Measurements from ENCODE around the gene GNAS.
"Not testable (repeated sequence)": the region's sequence is repeated elsewhere in the genome, so short reads cannot be mapped to it uniquely, and the experiment has no call there.

Gene GNAS

DNA sequence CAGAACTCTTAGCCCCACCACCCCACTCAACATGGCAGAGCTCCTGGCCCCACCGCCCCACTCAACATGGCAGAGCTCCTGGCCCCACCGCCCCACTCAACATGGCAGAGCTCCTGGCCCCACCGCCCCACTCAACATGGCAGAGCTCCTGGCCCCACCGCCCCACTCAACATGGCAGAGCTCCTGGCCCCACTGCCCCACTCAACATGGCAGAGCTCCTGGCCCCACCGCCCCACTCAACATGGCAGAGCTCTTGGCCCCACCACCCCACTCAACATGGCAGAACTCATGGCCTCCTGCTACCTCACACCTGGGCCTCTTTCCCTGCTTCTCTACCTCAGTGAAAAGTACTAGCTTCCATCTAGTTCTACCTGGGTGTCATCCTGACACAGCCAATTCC lies 23.7 kb upstream of the GNAS start:
- DNase-seq = not testable (repeated sequence)

DNA sequence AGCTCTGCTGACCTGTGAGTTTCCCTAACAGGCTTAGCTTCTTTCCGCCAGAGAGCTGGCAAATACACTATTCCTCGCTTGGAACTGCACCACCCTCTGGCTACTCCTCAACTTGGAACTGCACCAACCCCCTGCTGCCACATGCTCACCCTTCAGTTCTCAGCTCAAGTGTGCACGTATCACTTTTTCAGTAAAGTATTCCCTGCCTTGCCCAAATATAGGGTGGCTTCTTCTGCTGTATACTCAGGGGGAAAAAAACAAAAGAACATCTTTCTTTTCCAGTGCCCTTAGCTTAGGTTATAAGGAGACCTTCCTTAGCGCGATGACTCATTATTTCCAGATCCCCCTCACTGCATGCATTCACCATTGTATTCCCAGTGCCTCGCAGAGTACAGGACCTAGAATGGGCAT lies 23.0 kb upstream of the GNAS start:
- no peak for DNase-seq

DNA sequence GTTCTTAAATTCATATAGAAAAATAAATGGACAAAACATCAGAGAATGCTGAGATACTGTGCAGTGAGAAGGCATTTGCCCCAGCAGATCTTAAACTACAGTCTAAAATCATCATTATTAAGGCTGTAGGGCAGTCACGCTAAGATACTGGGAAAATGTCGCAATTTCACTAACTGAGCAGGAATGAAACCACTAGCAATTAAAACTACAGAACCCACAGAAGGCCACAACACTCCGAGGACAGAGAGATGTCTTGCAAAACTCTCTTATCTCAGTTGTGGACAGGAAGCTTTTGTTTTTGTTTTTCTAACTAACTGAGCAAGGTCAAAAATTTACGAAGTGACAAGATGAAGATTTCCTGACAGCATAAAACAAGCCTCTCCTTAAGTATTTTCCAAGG lies 20.1 kb upstream of the GNAS start:
- DNase-seq = no peak

DNA sequence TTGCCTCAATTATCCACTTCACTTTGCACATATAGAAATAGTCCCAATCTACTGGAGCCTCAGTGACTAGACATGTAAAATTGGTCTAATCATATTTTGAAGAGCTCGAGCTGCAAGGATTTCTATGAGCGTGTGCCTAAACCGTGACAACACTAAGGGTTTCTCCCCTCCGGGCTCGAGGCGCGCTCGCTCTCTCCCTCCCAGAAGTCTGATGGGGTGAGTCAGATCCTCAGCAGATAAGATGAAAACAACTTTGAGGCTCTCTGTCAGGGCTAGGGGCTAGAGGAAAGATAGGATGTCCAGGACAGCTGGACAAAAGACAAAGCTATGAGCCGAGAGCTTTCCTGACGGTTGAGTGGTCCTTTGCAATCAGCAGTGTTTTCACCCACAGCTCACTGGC lies 18.6 kb upstream of the GNAS start:
- DNase-seq = no peak

DNA sequence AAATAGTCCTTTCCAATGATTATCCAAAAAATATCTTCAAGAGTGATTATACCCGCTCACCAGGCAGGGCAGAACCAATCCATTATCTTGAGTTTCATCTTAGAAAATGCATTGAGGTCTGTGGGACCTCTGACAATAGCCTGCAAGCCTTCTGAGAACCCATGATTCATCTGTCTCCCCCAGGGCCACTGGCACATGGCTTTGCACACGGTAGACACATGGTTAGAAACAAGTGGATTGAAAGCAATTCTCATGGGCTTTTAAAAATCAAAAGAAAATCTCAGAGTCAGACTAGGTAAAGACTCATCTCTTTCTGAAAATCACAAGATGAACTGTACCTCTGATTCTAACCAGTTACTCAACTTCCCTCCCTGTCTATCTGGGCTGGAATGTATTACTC lies 17.3 kb upstream of the GNAS start:
- no peak for DNase-seq

DNA sequence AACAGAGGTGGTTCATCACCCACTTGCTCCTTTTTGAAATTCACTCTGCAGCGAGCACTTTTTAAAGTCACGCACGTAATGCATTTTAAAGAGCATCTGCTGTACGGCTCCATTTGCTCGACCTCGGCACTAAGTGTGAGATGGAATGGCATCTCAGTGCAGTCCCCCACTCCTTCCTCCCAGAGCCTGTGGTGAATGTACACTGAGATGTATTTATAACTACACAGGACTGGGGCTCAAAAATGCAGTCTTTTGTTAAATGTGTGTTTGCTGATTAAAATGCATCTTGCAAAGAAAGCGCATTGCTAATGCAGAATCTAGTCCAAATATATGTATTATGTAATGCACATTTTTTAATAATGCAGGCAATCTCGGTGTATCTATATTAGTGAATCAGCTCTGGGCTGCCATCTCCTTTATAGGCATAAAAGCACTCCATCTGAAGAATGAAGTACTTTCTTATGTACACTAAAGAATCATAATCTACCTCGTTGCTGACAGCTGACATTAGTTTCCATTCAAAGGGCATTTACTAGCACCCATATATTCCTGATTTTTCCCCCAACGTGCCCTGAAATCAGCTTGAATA lies 15.8 kb upstream of the GNAS start:
- no peak for DNase-seq

DNA sequence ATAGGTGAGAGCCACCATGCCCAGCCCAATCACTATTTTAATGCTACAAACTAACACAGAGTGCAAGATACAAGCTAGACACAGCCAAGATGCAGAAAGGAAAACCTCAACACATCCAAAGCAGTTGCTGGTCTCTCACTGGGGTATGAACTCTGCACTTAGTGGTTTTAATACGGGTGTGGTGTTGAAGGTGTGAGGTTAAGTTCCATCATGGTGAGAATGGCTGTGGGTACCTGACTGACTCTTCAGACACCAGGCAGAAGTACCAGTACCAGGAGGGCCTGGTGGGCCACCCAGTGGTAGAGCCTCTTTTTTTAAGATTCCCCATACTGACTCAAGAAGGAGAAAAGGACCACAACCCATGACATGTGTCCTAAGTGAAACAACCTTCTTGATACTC lies 14.8 kb upstream of the GNAS start:
- no peak for DNase-seq

DNA sequence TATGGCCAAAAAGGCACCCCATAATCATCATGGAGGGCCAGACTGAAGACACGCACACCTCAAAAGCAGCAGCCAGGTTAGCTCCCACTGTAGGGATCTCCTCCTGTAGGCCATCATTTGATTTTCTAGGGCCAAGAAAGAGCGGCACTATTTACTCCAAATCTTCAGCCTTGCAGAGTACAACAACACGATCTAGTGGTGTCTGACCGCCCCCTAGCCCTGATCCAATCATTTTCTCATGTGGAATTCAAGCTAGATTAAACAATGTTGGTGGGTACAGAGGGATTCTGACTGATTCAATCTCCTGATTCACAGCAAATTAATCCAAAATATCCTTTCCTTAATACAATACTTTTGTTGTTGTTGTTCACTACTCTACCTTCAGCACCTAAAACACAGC lies 14.3 kb upstream of the GNAS start:
- no peak for DNase-seq

DNA sequence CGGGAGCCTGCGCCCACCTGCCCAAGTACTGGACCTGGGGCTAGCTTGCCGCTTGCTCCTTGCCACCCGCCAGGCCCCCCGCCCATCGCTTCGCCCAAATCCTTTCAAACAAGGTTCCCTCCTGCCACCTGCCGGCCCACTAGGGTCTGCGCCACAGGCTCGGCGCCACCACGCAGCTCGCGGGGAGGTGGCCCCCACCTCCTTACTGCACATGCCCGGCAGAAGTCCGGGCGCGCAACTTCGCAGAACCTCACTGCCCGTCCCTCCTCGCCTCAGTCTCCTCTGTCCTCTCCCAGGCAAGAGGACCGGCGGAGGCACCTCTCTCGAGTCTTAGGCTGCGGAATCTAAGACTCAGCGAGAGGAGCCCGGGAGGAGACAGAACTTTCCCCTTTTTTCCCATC lies 13.0 kb upstream of the GNAS start:
- DNase-seq = peak; percentile 46

DNA sequence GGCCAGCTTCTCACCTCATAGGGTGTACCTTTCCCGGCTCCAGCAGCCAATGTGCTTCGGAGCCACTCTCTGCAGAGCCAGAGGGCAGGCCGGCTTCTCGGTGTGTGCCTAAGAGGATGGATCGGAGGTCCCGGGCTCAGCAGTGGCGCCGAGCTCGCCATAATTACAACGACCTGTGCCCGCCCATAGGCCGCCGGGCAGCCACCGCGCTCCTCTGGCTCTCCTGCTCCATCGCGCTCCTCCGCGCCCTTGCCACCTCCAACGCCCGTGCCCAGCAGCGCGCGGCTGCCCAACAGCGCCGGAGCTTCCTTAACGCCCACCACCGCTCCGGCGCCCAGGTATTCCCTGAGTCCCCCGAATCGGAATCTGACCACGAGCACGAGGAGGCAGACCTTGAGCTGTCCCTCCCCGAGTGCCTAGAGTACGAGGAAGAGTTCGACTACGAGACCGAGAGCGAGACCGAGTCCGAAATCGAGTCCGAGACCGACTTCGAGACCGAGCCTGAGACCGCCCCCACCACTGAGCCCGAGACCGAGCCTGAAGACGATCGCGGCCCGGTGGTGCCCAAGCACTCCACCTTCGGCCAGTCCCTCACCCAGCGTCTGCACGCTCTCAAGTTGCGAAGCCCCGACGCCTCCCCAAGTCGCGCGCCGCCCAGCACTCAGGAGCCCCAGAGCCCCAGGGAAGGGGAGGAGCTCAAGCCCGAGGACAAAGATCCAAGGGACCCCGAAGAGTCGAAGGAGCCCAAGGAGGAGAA lies 12.3 kb upstream of the GNAS start:
- no peak for DNase-seq

DNA sequence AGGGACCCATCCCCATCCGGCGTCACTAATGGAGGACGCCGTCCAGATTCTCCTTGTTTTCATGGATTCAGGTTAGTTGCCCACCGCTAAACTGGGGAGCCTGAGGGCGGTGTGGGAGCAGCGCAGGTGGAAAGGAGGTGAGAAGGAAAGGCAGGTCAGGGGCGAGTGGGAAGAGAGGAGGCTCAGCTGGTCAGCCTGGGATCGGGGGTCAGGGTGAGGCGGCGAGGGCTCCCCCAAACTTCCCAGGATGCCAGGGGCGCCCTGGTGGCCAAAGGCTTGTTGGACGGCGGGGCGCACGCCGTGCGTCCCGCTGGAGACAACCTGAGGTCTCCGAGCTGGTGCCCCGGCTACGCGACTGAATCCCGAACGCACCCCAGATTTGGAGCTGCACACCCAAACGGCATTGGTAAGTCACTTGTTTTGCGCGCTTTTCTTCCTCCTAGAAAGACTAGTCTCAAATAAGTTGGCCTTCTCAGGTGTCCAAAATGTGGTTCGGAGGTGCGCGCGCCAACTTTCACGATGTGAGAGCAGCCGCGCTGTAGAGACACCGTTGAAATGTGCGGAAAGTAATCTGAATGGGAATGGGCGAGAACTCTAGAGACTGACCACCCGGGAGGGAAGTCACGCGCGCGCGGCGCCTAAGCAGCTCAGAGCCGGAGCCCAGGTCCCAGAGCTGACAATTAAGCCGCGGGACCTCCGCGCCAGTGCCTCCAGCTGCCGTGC lies 11.5 kb upstream of the GNAS start:
- no peak for DNase-seq

DNA sequence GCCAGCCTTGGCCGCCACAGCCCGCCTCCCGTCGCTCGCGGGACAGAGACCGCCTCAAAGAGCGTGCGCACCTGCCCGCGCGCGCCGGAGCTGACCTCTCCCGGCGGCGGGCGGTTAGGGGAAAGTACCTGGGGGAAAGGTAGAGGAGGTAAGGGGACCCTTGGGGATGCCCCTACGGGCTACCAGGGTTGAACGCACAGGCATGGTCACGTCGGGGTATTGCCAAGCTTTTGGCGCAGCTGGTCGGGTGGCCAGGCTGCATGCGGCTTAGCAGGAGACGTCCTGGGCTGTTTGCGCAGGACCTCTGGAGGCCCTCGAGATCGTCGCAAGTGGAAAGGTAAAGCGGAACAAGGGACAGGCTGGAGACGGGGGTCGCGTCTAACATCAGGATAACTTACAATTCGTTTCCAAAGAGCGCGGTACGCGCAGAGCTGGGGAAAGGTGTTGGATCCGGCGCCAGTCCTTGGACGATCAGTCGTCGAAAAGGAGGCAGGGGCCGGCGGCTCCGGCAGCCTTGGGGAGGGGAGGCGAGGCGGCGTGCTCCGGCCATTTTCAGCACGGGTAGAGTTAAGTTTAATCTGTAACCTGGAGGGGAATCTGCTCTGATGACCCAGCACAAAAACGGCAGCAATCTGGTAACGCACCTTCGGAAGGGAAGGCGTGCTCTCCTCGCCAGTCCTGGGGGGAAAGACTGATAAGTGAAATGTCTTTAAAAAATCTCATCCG lies 10.8 kb upstream of the GNAS start:
- no peak for DNase-seq

DNA sequence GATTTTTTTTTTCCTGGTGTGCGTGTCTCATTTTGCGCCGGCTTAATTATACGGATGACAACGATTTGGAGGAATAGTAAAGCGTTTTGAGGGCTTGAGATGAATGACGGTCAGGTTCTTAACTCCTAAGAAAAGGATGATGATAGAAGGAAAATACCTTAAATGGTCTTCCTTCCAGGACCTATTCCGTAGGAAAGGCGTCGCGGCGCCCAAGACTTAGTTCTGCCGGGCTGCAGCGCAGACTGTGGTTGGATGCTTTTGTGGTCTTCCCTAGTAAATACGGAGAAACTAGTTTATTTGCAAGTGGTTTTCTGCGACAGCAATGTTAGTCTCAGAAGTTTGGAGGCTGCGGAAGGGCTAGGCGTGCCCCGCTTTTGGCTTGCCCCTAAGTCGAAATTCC lies 10.2 kb upstream of the GNAS start:
- DNase-seq = no peak

DNA sequence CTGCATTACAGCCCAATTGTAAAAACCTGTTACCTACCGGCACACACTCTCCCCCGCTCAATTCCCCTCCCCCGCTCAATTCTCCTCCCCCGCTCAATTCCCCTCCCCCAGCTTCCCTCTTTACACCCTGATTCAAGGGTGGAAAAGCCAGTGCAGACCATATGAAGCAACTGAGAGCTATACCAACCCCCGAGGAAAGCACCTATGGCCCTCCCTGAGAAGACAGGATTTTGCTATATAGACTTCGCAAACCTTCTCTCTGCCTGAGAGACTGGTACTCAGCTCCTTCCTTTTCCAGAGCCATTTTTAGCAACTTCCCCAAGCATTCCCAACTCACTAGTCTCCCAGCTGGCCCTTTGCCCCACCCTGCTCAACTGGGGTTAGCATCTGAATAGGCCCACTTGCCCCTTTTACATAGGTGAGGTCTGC lies 9.4 kb upstream of the GNAS start:
- DNase-seq = no peak

DNA sequence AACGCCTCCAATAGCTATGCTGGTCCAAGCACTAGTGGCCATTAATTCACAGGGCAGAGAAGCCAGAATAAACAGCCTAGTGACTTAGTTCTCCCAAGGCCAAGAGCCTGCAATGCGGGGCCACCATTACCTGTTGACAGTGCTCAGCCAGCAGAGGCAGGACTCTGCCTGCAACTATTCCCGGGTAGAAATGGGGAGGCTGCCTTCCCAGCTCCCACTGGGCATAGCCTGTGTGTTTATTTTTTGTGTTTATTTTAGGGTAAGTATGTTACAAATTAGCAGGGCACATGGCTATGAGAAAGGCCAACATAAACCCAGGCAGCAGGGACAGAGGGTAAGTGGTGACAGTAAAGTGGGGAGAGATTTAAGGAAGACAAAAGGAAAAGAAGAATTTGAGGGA lies 6.8 kb upstream of the GNAS start:
- no peak for DNase-seq

DNA sequence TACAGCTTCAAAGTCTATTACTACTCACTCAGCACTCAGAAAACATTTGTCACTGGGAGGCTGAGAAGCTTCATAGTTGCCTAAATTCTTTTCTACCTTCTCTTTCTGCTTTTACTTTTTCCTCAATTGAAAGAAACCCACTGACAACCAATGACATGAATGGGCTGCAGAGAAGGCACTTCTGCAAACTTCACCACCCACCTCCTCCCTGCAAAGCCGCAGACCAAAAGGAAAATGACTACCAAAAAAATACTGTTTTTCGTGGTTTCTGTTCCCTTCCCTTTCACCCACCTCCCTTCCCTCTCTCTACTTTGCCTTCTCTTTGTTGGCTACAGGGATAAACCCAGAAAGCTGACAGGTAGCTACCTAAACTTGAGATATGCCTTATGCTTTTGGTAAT lies 5.1 kb upstream of the GNAS start:
- no peak for DNase-seq

DNA sequence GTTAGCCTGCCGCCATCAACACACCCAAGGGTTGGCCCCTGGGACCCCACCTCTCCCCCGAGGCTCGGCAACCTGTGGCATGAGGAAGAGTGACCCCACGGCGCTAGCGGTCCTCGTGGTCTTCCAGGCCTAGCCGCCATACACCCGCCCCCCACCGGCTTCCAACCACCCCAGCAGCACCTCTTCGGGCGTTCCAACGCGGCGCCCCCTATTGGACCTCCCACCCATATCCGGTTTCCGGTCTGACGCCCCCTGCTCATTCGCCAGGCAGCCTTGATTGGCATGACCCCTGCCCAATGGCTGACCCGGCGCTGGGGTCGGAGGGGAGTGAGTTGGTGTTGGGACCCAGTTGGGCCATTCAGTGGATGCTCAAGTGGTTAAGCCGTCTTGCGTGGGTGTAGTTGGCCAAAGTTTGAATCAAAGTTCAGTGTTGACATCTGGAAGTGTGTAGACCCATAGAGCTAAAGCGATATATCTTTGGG lies 1.8 kb upstream of the GNAS start, which contains the start of gene GNAS-AS1:
TSS of gene GNAS-AS1 (minus strand) at position 210 of the 482 bp plus-strand sequence.
- peak; percentile 89 for DNase-seq

DNA sequence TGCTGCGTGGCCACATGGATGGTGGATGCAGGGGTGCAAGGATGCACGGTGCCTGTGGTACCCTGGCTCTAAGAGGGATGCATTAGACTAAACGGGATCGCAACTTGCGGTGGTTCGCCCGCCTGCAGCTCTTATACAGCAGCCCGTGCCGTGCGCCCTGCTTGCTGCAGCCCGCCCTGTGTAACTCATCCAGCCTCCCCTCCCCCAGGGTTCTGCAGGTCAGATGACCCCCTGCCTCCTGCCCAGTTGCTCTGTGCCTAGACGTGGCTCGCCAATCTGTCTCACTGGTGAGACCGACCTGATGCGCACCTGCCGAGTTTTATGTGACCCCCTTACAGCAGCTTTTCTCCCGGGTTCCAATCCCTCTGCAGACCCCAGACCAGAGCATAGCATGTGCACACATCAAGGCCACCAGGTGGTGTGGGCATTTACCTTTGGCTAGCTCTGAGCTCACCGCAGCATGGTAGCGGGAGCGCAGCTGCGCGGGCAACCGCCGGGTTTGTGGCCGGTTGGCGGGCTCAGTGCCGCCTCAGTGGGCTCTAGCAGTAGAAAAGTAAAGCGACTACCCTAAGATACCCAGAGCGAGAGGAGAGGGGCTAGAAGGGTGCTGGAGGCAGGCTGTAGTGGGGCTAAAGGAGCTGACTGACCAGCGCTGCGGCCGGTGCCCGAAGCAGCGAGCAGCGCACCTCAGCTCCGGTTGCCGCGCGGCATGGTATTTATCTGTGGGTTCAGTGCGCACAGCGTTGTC lies 1.1 kb upstream of the GNAS start:
- no peak for DNase-seq

DNA sequence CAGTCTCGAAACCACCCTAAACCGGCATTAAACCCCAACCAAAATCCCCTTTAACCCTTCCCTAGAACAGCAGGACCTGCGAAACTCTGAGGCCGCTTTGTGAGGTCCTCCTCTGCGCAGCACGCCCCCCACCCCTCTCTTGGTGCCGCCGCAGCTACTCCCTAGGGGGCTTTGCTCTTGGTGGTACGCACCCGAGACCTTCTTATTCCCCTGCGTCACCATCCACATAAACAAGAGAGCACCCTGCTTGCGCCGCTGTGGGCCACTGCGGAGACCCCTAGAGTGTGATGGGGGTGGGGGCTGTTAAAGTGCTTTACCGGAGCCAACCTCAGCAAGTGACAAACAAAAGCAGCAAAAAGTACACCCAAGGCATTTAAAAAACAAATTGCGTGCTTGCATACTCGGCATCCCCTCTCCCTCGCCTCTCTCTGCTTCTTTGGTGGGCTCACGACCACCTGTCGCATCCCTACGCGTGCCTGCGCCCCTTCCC lies 502 bp upstream of the GNAS start:
- DNase-seq = no peak

DNA sequence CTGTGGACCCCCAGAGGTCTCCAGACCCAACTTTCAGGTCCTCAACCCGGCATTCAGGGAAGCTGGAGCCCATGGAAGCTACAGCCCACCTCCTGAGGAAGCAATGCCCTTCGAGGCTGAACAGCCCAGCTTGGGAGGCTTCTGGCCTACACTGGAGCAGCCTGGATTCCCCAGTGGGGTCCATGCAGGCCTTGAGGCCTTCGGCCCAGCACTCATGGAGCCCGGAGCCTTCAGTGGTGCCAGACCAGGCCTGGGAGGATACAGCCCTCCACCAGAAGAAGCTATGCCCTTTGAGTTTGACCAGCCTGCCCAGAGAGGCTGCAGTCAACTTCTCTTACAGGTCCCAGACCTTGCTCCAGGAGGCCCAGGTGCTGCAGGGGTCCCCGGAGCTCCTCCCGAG lies 950 bp downstream of the GNAS start:
- DNase-seq = no peak

DNA sequence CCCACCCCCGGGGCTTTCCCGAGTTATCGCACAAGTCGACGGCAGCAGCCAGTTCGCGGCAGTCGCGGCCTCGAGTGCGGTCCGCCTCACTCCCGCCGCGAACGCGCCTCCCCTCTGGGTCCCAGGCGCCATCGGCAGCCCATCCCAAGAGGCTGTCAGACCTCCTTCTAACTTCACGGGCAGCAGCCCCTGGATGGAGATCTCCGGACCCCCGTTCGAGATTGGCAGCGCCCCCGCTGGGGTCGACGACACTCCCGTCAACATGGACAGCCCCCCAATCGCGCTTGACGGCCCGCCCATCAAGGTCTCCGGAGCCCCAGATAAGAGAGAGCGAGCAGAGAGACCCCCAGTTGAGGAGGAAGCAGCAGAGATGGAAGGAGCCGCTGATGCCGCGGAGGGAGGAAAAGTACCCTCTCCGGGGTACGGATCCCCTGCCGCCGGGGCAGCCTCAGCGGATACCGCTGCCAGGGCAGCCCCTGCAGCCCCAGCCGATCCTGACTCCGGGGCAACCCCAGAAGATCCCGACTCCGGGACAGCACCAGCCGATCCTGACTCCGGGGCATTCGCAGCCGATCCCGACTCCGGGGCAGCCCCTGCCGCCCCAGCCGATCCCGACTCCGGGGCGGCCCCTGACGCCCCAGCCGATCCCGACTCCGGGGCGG lies 1.6 kb downstream of the GNAS start:
- no peak for DNase-seq

Measured in stimulated activated CD4-positive, alpha-beta T cell treated with anti-CD3 and anti-CD28 coated beads, Interleukin-1b, Interleukin-23, amount 100 ng/mL, for 48 hours (primary cell).